Large intestine (tissue), 3 donors: ENCODE data around the gene PON3. TPM values are rescaled to one million over a fixed set of nuclear protein-coding genes. Genes with fewer than 3 reads are reported as not detected.

Experiments used
- DNase-seq, 2 donors: peaks; one replicate each; pipeline versions ENCODE4 v3.0.0 to v3.0.0-alpha.2; 2013
- H3K27ac ChIP-seq: one replicate; pipeline ENCODE4 v1.5.1; 2013; ENCODE audit warnings: low read length
- H3K27me3 ChIP-seq: 2 replicates; pipeline ENCODE4 v1.6.1; 2013; ENCODE audit warnings: low read length; ENCODE audit not compliant: control insufficient read depth, insufficient read depth
- H3K36me3 ChIP-seq: 2 replicates; pipeline ENCODE4 v1.6.1; 2013; ENCODE audit warnings: low read length; ENCODE audit not compliant: control insufficient read depth, insufficient read depth
- H3K4me1 ChIP-seq: one replicate; pipeline ENCODE4 v1.6.1; 2013; ENCODE audit warnings: low read length; ENCODE audit not compliant: control insufficient read depth, insufficient read depth
- H3K4me3 ChIP-seq: one replicate; pipeline ENCODE4 v1.5.1; 2013; ENCODE audit warnings: low read length
- H3K9me3 ChIP-seq: one replicate; pipeline ENCODE4 v1.6.1; 2013; ENCODE audit warnings: mild to moderate bottlenecking, low read depth, low read length, moderate library complexity; ENCODE audit not compliant: control insufficient read depth
- WGBS: methylation state at CpG from one replicate; pipeline ENCODE4 v1.1.5; 2013; ENCODE audit warnings: low lambda C conversion rate; ENCODE audit not compliant: insufficient coverage; 5-methylcytosine and 5-hydroxymethylcytosine counted together
- polyA plus RNA-seq: library from polyadenylated mRNA; unstranded; fragments of 120-200 nt; gene quantifications from one replicate; pipeline ENCODE4 v1.2.1, GENCODE V29; 2013

Gene PON3
- polyA plus RNA-seq, 1 donor = 10.6 TPM

DNA sequence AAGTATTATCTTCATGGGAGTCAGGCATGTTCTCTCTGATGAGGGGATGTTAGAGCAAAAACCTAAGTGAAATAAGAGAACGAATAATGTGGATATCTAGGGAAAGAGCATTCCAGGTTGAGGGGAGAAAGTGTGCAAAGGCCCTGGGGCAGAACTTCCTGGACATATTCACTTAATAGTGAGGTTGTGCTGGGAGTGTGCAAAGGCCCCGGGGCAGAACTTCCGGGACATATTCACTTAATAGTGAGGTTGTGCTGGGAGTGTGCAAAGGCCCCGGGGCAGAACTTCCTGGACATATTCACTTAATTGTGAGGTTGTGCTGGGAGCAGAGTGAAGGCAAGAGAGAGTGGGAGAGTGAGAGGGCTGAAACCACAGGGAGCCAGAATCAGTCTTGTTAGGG is 83.6 kb downstream of the PON3 start:
- H3K9me3 ChIP-seq = no peaks in the 10 kb centered on the region
- H3K4me1 ChIP-seq = peaks cover 4% of the 10 kb centered on the region
- no peak for DNase-seq
- no peaks in the 10 kb centered on the region for H3K27me3 ChIP-seq
- H3K4me3 ChIP-seq = no peak overlapping the region
- no peak overlapping the region for H3K27ac ChIP-seq
- H3K36me3 ChIP-seq = no peaks in the 10 kb centered on the region
- 100% methylated on average over 1 of the region's 4 CpGs for WGBS

- 100% methylated on average over 1 of the region's 2 CpGs for WGBS
- no peak for DNase-seq
- Histone ChIP-seq H3K27ac (no peak overlapping the region), H3K27me3 (no peaks in the 10 kb centered on the region), H3K9me3 (no peaks in the 10 kb centered on the region), H3K4me3 (no peak overlapping the region), H3K36me3 (no peaks in the 10 kb centered on the region), H3K4me1 (peaks cover 4% of the 10 kb centered on the region)
These were observed 84.8 kb downstream of the PON3 start for GRCh38 chr7:95311389-95311788.

DNA sequence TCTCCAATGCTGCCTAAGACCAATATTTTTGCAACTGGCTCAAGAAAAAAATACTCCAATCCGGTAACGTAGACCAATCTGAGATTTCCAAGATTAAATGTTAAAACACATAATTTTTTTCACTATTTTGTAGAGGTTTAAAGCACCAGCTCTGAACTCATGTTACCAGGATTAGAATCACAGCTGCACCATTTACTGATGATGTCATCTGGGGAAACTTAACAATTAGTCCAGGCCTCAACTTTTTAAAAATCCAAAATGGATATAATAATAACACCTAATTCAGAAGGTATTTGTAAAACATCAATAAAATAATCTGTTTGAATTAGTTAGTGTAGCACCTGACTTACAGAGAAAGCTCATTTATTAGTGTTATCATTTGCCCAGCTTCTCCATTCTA is 86.2 kb downstream of the PON3 start:
- no peaks in the 10 kb centered on the region for H3K9me3 ChIP-seq
- H3K36me3 ChIP-seq = no peaks in the 10 kb centered on the region
- DNase-seq = no peak
- H3K4me3 ChIP-seq = no peak overlapping the region
- no peak overlapping the region for H3K27ac ChIP-seq
- peaks cover 4% of the 10 kb centered on the region for H3K4me1 ChIP-seq
- no peaks in the 10 kb centered on the region for H3K27me3 ChIP-seq
- WGBS = no CpG with 5 or more reads among the region's 2 CpGs

Other genes with a start within 250 kb of the PON3 start
- 2.3 TPM for gene PON1, start 71.8 kb downstream of the PON3 start, polyA plus RNA-seq
- 363 TPM for gene PON2, start 38.7 kb upstream of the PON3 start, polyA plus RNA-seq
- gene ASB4, start 89.6 kb upstream of the PON3 start, polyA plus RNA-seq = 0.33 TPM
- 13.6 TPM for gene PDK4, start 200.1 kb upstream of the PON3 start, polyA plus RNA-seq